Hair follicle dermal papilla cell (primary cell): Measurements from ENCODE around the gene GPX3. TPM values are rescaled to one million over a fixed set of nuclear protein-coding genes. Genes with fewer than 3 reads are reported as not detected.

ENCODE experiments used
- total RNA-seq: library from RNA; depleted of rRNA; stranded (reverse); fragments of >200 nt; gene quantifications from 2 replicates; pipeline ENCODE4 v1.2.3, GENCODE V29; 2012

GPX3 gene
- total RNA-seq, result 9.4 and 31.2 TPM in 2 replicates

GRCh38 chr5:151020304-151021110 is at the start of gene GPX3:
TSS of gene GPX3 (plus strand) at chr5:151020591. CDS start at chr5:151020655, 64 bp downstream.

Other genes starting within 250 kb of the GPX3 start
- gene SMIM3, start 241.8 kb upstream of the GPX3 start, total RNA-seq, result 51.9 TPM in 2 replicates
- not detected in 2 replicates for gene IRGM, start 174.1 kb upstream of the GPX3 start, total RNA-seq
- gene ZNF300, start 115.6 kb upstream of the GPX3 start, total RNA-seq, result 5.8 and 6.7 TPM in 2 replicates
- 111 and 128 TPM in 2 replicates for gene TNIP1, start 60.4 kb downstream of the GPX3 start, total RNA-seq
- 666 and 722 TPM in 2 replicates for gene ANXA6, start 137.2 kb downstream of the GPX3 start, total RNA-seq
- 4.4 and 6.7 TPM in 2 replicates for gene CCDC69, start 203.5 kb downstream of the GPX3 start, total RNA-seq
- 28.2 and 28.3 TPM in 2 replicates for gene GM2A, start 232.6 kb downstream of the GPX3 start, total RNA-seq